HG03469 (cell line): ENCODE results near the gene RAX.

Experiments
- ATAC-seq: cut with Tn5 transposase; IDR thresholded peaks from one replicate; pipeline ENCODE4 v1.9.1; 2021; ENCODE audit warnings: mild to moderate bottlenecking, moderate library complexity, moderate number of reproducible peaks; ENCODE audit not compliant: unreplicated experiment

The RAX gene

DNA sequence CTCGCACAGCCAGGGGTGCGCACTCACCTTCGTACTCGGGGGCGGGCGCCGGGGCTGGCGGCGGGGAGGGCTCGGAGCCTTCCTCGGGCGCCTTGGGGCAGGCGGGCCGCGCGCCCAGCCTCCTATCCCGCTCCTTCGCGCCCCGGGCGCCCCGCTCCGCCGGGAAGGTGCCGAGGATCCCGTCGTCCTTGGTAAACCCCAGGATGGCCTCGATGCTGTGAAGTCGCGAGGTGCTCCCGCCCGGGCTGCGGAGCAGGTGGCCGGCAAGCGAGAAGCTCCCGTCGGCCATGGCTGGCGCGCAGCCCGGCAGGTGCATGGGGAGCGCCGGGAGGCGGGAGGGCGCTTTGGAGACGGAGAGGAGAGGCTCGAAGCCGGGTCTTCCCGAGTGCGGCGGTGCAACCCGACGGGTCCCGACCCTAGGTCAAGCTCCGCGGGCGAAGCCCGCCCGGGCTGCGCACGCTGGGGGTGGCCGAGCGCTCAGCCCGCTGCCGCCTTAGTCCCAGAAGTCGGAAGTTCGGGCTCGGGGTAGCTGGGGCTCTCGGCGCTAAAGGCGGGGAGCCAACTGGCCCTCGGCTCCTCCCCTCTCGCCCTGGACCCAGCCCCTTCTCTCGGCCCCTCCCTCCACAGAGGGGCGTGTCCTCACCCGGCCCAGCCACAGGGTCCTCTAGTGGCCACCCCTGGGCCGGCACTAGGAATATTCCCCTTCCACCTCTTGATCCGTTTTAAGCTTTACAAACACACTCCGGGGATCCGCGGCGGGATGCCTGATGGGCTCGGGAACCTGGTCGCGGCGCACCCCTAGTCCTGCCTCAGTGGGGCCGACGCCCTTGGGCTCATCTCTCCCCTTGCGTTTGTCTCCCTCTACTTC is at the start of gene RAX:
RAX (minus strand) TSS at position 564 of the 868 bp plus-strand sequence; CDS start at position 316, 248 bp downstream.
- ATAC-seq: no peak

DNA sequence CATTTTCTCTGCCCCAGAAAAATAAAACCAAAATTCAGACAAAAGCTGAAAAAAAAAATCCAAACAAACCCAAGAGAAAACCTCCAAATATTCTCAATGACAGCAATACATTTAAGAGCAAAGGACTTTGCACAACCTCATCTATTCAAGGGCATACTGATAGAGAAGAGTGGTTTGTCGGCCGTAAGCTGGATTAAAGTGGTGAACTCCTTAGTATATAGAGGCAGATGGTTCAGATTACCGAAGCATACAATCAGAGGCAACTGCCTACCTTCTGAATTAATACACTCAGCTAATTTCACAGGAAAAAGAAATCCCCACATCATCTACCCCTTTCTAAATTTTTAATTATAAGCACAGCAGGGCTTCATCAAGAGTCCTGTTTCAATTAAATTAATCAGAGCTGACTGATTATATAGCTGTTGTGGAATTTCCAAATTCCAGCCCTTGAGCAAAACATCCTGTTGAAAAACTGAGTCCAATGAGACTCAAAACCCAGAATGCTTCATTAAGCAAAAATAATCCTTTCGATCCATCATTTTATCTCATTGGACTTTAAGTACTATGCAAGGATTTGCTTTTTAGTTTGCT is 45.3 kb upstream of the RAX start, which contains the start of gene CPLX4:
CPLX4 (minus strand) TSS at position 190 of the 591 bp plus-strand sequence; CDS start at position 3, 187 bp downstream.
- no peak for ATAC-seq

DNA sequence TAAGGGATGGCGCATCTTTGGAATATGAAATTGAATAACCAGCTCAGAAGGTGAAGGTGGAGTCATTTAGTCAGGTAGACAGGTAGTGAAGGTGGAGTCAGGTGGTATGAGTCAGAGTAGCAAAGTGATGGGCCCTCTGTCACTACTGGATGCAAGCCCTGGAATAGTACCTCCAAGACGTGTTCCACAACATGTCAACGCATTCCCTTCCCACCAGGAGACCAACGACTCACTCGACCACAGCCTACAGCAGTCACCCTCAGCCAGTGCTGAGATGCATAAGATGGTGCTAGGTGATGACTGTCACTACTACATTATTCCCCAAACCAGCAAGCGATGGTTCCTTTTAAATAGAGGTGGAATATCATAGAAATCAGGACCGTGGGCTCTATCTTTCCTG is 38.4 kb upstream of the RAX start:
- ATAC-seq: no peak

DNA sequence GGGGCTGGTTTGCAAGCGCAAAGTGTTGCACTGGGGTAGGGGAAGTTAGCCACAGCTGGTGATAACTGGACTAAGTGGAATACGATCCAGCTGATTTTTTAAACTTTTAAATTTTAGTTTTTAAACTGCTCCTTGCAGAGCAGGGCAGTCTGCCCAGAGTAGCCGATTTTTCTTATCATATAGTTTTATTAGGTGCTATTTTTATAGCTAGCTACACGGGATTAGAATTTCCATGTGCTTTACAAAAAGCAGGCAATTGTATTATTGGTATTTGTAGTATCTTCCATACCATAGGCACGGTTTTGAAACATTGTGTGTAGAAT is 35.6 kb upstream of the RAX start:
- ATAC-seq: no peak

DNA sequence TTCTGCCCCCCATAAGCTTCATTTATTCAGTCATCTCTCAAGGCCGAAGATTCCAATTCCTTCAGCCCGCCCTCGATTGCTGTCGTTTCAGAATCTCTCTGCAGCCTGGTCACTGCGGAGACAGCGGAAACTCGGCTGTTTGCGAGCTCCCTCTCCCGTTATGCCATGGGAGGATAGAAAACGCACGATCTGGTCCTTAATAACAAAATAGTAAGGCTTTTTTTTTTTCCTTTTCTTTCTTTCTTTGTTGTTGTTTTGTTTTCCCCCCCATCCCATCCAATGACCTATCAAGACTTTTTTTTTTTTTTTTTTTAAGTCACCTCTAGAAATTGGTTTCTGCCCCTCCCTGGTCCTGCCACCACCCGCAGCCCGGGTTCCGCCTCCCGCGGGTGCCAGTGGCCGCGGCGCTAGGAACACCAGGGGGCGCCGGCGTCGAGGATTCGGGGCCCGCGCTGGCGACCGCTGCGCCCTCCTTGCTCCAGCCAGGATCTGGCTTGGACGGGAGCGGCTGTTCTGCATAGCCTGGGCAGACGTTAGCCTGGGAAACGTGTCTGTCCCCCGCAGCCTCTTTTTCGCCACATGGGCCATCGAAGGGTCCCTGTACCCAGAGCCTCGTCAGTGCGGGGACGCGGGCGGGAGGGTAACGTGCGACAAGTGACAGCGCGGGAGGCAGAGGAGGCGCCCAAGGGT is 35.1 kb upstream of the RAX start:
- ATAC-seq: peak; percentile 50

DNA sequence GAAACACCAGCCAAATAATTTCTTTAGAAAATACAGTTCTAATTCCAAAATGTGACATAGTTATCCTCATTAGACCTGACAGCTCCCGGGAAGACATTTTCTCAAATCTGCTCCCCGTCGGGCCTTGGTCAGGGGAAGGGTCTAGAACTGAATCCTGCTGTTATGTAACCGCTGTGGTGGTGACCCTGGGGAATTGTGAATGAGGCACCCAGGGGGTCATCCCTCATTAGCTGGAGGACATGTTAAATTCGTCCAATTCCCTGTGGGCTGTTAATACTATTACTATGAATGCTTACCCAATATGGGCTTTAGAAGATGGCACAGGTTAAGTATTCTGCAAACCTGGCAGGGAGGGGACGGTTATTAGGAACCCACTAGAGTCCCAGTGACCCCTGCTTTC is 33.4 kb upstream of the RAX start:
- no peak for ATAC-seq

DNA sequence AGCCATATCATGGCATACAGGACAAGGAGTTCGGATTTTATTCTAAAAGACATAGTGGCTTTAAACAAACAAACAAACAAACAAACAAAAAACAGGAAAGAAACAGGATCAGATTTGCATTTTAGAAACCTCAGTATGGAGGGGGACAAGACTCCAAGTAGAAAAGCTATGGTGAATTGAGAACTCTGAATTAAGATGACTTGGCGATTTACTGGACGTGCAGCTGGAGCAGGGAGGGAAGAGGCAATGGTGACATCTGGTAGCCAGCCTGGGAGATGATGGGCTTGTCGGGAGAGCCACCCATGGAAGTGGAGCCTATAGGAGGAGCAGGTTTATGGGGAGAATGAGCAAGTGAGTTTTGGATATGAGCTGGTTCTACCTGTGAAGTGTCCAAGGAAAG is 32.0 kb upstream of the RAX start:
- ATAC-seq: no peak

DNA sequence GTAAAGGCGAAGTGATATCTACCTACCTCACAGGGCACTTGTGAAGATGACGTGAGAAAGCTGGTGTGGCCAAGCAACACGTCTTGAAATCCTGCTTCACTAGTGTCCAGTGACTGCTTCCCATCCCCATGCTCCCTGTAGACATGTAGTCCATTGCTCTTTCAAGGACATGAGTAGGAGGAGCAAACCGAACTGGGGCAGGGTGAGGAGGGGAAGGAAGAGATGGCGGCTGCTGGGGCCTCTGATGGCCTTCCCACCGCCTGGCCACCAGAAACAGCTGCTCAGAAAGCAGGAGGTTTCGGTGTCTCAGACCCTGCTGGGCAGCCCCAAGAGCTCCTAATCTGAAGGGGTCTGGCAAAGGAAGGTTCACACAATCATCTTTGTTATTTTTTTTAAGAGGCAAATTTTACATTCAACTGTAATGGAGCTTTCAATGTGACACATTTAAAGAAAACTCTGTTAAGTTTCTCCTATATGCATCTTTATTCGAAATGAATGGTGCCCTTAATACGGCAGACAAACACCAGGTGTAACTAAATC is 30.5 kb upstream of the RAX start:
- ATAC-seq: no peak

DNA sequence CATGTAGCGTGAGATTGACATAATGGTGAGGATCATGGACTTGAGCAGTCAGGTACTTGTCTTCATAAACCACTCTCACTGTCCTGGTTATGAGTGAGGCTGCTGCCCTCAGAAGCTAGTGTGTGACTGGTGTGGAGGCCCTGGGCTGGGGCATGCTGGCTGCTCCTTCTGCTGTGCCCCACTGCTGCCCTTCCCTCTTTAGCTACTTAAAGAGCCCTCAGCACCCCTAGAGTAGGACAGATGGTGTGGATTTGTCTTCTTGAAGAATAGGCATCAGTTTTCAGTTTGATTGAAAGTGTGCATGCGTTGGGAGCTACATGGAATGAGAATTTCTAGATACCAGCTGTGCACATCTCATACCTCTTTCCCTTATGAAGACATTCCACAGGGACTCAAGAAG is 29.8 kb upstream of the RAX start:
- no peak for ATAC-seq

DNA sequence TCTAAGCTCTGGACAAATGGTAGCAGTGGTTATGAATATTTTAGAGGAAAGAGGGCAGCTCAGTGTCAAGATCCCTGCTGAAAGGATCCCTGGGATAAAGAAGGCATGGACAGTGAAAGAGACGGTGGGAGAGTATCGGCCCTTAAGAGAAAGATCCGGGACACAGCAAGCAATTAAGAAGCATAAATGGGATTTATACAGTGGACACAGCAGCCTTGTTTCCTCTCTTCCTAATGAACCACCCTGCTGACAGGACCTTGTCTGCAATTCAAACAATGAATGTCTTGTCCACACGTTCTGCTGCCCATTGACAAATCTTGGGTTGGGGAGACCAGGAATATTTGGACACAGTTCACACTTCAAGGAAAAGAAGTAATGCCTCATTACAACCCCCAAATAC is 28.7 kb upstream of the RAX start:
- ATAC-seq: no peak

DNA sequence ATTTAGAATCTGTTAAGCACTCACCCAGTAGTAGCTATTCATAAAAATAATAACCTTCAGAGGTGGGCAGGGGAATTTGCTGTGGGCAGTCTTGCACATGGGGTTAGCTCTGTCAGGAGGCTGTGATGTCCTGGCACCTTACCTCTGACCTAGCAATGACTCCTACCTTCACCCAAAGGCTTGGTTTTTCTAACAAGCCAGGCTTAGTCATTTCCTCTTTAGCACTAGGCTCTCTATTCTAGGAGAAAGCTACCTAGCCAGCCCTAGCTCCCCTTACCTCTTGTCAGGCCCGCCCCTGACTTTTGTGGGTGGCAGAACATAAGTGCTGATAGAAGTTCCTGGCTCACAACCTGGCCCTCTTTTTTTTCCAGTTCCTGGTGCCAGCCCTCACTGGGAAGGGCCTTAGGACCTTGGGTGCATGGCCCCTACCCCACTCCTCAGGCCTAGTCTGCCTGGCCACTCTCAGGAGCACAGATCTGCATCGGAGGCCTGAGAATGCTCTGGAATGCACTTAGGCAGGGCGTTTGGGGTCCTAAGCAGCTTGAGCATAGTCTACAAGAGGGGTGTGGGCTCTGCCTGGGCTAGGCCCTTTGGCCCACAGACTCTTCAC is 27.5 kb upstream of the RAX start:
- ATAC-seq: no peak

DNA sequence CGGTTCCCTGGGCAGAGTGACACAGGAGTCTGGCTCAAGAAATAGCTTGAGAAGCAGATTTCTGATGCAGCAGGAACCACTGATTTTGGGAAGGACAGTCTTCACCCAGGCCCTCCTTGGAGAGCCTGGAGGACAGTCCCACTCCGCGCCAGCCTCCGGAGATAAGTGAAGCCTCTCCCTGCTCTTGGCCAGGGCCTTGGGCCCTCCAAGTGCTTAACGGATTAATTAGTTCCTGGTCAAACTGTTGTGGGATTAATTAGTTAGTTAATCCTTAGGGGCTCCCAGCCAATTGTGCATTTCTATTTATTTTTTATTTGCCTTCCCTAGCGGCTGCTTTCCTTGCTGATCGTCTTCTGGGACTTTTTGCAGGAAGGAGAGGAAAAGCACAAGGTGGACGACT is 25.6 kb upstream of the RAX start:
- ATAC-seq: no peak

DNA sequence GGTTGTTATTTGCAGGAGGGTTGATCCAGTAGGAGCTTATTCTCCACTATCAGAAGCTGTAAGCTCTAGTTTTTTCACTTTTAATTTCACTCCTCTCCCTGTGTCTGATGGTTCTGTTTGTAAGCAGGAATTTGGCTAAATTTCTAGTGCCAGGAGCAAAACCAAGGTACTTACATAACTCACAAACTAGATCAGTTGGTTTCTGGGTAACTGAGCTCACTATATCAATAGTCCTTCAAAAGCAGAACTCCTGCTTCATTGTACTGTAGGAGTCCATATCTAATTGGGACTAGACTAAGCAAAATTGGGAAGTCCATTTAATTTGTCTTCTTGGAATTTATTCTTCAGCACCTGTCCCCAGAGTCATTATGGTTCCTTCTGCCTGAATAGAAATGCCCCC is 20.1 kb upstream of the RAX start:
- no peak for ATAC-seq

DNA sequence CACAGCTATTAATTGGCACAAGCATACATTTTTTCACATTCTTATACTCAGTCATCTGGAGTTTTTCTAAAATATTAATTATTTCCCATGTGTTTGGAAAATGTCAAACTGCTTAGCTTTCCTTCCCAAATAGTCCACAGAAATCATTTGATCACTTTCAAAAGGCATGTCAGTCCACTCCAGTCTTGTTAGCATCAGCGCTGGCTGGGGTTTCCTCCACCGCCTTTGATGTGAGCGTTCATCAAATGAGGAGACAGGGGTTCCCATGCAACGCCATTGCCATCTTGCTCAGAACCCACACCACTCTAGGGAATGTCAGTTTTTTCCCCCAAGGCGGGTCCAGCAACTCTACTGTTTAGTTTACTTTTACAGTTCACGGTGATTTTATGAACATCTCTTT is 13.1 kb upstream of the RAX start:
- ATAC-seq: no peak

DNA sequence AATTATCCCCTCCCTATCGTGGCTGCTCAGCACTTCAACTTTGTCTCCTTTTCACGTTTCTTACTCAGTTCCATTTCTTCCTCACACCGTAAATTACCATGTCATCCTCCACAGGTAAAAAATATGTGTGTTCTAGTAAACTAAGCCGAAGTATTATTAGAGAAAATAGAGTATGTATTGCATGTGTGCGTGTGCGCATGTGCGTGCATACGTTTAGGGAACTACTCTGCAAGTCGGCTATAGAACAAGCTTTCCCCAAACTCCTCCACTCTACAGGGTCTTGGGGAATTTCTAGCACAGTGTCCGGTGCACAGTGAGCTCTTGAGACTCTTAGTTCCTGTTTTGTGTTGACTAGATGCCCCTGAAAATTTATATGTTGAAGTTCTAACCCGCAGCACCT is 9.1 kb upstream of the RAX start:
- ATAC-seq: no peak

DNA sequence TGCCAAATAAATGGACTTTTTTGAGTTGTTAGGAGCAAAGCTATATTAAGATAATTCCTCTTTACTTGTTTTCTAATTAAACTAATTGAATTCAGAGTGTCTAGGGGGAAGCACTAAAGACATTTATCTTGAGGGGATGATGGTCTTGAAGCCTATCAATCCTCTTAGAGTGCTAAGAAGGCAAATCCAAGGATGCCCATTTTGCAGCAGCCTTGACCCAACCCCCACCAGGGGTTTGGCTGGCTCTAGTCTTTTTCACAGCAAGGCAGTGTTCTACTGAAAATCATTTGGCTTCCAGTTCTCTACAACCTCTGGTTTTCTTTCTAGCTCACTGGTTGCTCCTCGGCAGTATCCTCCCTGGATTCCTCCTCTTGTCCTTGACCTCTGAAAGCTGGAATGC is 6.5 kb upstream of the RAX start:
- ATAC-seq: no peak

DNA sequence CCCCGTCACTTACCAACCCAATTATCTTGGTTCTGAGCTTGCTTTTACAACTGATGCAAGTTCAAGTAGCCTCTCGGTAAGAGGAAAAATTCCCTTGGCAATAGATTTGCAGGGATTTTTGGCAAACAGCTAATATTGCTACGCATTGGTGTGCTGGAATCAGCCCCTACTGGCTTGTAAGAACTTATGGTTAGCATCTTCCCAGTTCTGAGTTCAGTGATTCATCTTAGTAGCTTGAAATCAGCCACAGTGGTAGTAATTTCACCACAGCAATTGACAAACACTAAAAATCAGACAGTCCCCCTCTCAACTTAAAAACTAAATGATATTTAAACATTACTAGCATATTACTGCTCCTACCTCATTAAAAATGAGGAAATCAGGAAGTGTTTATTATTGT is 5.9 kb upstream of the RAX start:
- no peak for ATAC-seq

DNA sequence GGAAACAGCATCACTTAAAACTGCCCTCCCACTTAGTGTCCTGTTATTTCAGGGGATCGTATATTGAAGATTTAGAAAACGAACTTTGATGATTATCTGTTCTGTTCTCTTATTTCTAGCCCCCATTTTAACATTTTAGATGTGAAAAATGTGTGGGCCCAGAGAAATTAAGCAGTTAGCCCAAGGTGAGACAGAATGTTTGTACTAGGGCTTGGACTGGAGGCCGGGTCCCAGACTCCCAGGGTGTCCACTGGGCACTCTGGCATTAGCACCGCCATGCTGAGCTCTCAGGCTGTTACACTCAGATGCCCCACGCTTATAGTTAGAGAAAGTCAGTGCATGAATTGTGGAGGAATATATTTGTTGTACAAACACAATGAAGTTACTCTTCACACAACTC is 5.5 kb upstream of the RAX start:
- no peak for ATAC-seq

DNA sequence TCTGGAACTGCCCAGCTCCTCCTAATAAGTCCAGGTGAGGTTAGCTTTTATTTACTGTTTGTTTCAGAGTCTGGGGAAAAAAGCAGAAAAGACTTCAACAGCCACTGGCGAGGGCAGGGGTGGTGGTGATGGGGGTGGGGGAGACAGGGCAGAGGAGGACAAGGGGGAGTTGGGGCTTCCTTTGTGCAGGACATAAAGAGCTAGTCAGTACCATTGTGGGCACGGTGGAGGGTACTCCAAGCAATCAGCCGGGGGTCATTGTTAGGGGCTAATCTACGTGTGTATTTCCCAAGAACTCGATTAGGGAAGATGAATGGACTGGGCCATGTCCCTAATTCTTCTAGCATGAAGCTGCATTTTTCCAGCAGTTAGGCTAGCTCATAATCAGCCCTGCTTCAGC is 2.8 kb upstream of the RAX start:
- ATAC-seq: no peak

DNA sequence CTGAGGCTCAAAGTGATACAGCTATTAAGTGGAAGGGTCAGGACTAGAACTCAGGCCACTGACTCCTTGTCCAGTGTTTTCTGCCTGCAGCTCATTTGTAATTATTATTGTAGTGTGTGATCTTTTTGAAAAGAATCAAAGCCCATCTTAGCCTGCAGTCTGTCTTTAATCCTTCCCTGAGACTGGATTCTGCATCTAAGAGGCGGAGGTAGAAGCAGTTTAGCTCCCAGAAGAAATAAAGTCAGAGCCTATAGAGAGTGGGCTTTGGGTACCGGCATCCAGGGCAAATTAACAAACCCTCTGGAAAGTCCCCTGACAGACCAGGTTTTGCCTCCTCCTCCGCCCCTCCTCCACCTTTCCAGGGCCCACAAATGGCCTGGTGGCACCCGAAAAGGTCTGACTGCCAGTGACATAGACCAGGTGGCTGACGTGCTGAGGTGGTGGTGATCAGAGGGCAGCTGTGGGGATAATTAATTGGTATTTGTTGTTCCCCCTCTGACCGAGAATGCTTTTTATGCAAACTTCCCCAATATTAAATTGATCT is 2.2 kb upstream of the RAX start:
- ATAC-seq: no peak

DNA sequence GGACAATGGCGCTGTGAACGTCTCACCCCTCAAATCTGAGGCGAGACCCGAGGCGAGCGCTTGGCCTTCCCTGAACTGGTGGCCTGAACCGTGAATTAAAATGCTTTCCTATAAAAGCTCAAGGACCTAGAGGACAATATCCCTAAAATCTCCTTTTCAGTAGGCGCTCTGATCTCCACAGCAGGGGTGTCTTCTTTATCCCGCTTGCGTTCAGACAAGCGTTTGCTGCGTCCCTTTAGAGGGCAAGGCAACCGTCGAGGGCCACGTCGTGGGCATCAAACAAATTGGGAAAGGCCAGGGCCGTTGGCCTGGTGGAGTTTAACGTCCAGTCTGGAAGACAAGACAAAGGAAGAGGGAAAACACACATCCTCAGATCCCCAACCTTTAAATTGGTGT is 1.3 kb upstream of the RAX start:
- ATAC-seq: no peak
